HCT116 (cell line): ENCODE measurements around the gene PRR16. TPM values are rescaled to one million over a fixed set of nuclear protein-coding genes. Genes with fewer than 3 reads are reported as not detected.

ENCODE experiments used
- ATAC-seq: fragments of 200-7000 bp; cut with Tn5 transposase; 2 replicates; pipeline ENCODE4 v1.9.1; 2020; ENCODE audit warnings: mild to moderate bottlenecking, moderate library complexity
- BruUV-seq: library from RNA; stranded (reverse); fragments of 400-500 nt; replicated peaks from 2 replicates; lab custom pipeline; 2021; lab: Mats Ljungman, UMichigan
- CTCF ChIA-PET: fragments of 300-600 bp; sonication (Branson Sonifier 250); formaldehyde crosslinking; loops from one replicate; lab custom pipeline; 2021; ENCODE audit warnings: antibody characterized with exemption; lab: Charles Lee
- POLR2A ChIA-PET: fragments of 300-600, 350-600 bp; sonication (Branson Sonifier 250); formaldehyde crosslinking; loops from one replicate; lab custom pipeline; 2021; ENCODE audit warnings: antibody characterized with exemption; lab: Charles Lee
- RAD21 ChIA-PET, 2 experiments: fragments of 300-600 bp; sonication (Branson Sonifier 250); formaldehyde crosslinking; loops; one replicate each; lab custom pipeline; 2023; ENCODE audit warnings: low total read pairs in 2 of 2; ENCODE audit not compliant: uncharacterized antibody in 2 of 2, unreplicated experiment in 2 of 2, low non-redundant PET in 1 of 2; lab: Charles Lee
- DNase-seq: peaks from one replicate; pipeline ENCODE4 v3.0.0-alpha.2; 2010; ENCODE audit warnings: low read depth, low spot score
- H2AFZ ChIP-seq: fragments of 200-600 bp; shearing (Covaris generic), sonication (generic); 2 replicates; pipeline ENCODE4 v1.6.1; 2017; ENCODE audit warnings: low read depth, mixed run types, mixed read lengths, antibody characterized with exemption, low read length; ENCODE audit not compliant: poor library complexity, severe bottlenecking
- H3K27ac ChIP-seq: 2 replicates; pipeline ENCODE4 v1.5.1; 2012; ENCODE audit warnings: low read depth, low read length
- H3K27me3 ChIP-seq: fragments of 200-600 bp; sonication (generic); 2 replicates; pipeline ENCODE4 v1.6.1; 2016; ENCODE audit warnings: mixed run types, low read length, mixed read lengths; ENCODE audit not compliant: insufficient read depth
- H3K36me3 ChIP-seq, 2 experiments: fragments of 200-500 bp in 1 of 2; fragments of 200-600 bp in 1 of 2; sonication (Bioruptor generic) in 1 of 2; sonication (generic) in 1 of 2; 2 replicates each; pipeline versions ENCODE4 v1.5.1 to v1.6.1; 2014 to 2016; ENCODE audit warnings: low read length in 2 of 2, inconsistent platforms in 1 of 2, mixed read lengths in 1 of 2, mixed run types in 1 of 2; ENCODE audit not compliant: insufficient read depth in 2 of 2, control insufficient read depth in 1 of 2
- H3K4me1 ChIP-seq, 2 experiments: fragments of 200-600 bp in 1 of 2; sonication (generic) in 1 of 2; 2 replicates each; pipeline versions ENCODE4 v1.5.1 to v1.6.1; 2012 to 2017; ENCODE audit warnings: low read length in 2 of 2, inconsistent platforms in 1 of 2, mild to moderate bottlenecking in 1 of 2, mixed read lengths in 1 of 2, mixed run types in 1 of 2, moderate library complexity in 1 of 2; ENCODE audit not compliant: insufficient read depth in 2 of 2, control insufficient read depth in 1 of 2
- H3K4me2 ChIP-seq: fragments of 200-600 bp; sonication (generic); 2 replicates; pipeline ENCODE4 v1.6.1; 2017; ENCODE audit warnings: mixed run types, low read length, mixed read lengths
- H3K4me3 ChIP-seq, 2 experiments: fragments of 200-600 bp in 1 of 2; sonication (generic) in 1 of 2; replicated peaks in 1 of 2; 2 replicates each; pipeline ENCODE4 v1.5.1; 2011 to 2016; ENCODE audit warnings: low read length in 2 of 2, control low read depth in 1 of 2, low read depth in 1 of 2, mild to moderate bottlenecking in 1 of 2, mixed read lengths in 1 of 2, mixed run types in 1 of 2
- H3K79me2 ChIP-seq: fragments of 200-600 bp; sonication (generic); 2 replicates; pipeline ENCODE4 v1.6.1; 2017; ENCODE audit warnings: mild to moderate bottlenecking, mixed run types, low read length, moderate library complexity, mixed read lengths; ENCODE audit not compliant: insufficient read depth
- H3K9ac ChIP-seq: fragments of 200-600 bp; sonication (generic); 2 replicates; pipeline ENCODE4 v1.6.1; 2016; ENCODE audit warnings: low read length, mixed read lengths
- H3K9me2 ChIP-seq: fragments of 200-600 bp; sonication (generic), shearing (Covaris generic); 2 replicates; pipeline ENCODE4 v1.6.1; 2017; ENCODE audit warnings: mixed run types, mild to moderate bottlenecking, moderate library complexity; ENCODE audit not compliant: insufficient read depth
- H3K9me3 ChIP-seq, 2 experiments: fragments of 200-500 bp in 1 of 2; fragments of 200-600 bp in 1 of 2; sonication (Bioruptor generic) in 1 of 2; sonication (generic) in 1 of 2; 2 replicates each; pipeline ENCODE4 v1.6.1; 2014 to 2017; ENCODE audit warnings: low read length in 2 of 2, mixed read lengths in 2 of 2, inconsistent platforms in 1 of 2, low read depth in 1 of 2, mild to moderate bottlenecking in 1 of 2, mixed run types in 1 of 2, moderate library complexity in 1 of 2; ENCODE audit not compliant: control insufficient read depth in 1 of 2, insufficient read depth in 1 of 2
- H4K20me1 ChIP-seq: fragments of 200-600 bp; sonication (generic), shearing (Covaris generic); 2 replicates; pipeline ENCODE4 v1.6.1; 2017; ENCODE audit warnings: mixed run types, mild to moderate bottlenecking, moderate library complexity; ENCODE audit not compliant: insufficient read depth
- ATF3 ChIP-seq: IDR thresholded peaks from 2 replicates; pipeline ENCODE4 v1.6.1; 2012
- CEBPB ChIP-seq: IDR thresholded peaks from 2 replicates; pipeline ENCODE4 v1.6.1; 2012; ENCODE audit warnings: low read depth
- CTCF ChIP-seq, 3 experiments: fragments of 200-600 bp in 1 of 3; sonication (generic) in 1 of 3; IDR thresholded peaks in 2 of 3; conservative IDR thresholded peaks in 1 of 3; 2 replicates each; pipeline ENCODE4 v1.5.1; 2012 to 2017; ENCODE audit warnings: low read depth in 2 of 3, low read length in 2 of 3, antibody characterized with exemption in 1 of 3, borderline replicate concordance in 1 of 3, control low read depth in 1 of 3, mild to moderate bottlenecking in 1 of 3, mixed read lengths in 1 of 3, mixed run types in 1 of 3, moderate library complexity in 1 of 3; ENCODE audit not compliant: insufficient read depth in 1 of 3
- EGR1 ChIP-seq: IDR thresholded peaks from 2 replicates; pipeline ENCODE4 v1.6.1; 2012; ENCODE audit warnings: low read depth
- ELF1 ChIP-seq: IDR thresholded peaks from 2 replicates; pipeline ENCODE4 v1.6.1; 2012; ENCODE audit warnings: low read depth, borderline replicate concordance
- EZH2phosphoT487 ChIP-seq: fragments of 200-600 bp; IDR thresholded peaks from 2 replicates; pipeline ENCODE4 v1.6.1; 2018; ENCODE audit warnings: antibody characterized with exemption, borderline replicate concordance
- MAX ChIP-seq: IDR thresholded peaks from 2 replicates; pipeline ENCODE4 v1.6.1; 2012
- POLR2AphosphoS5 ChIP-seq: IDR thresholded peaks from 2 replicates; pipeline ENCODE4 v1.6.1; 2011; ENCODE audit warnings: mild to moderate bottlenecking, low read depth, low read length, moderate library complexity
- RAD21 ChIP-seq: IDR thresholded peaks from 2 replicates; pipeline ENCODE4 v1.6.1; 2012; ENCODE audit warnings: low read depth, mild to moderate bottlenecking
- REST ChIP-seq: IDR thresholded peaks from 2 replicates; pipeline ENCODE4 v1.6.1; 2012; ENCODE audit warnings: low read depth
- SIN3A ChIP-seq: IDR thresholded peaks from 2 replicates; pipeline ENCODE4 v1.6.1; 2012; ENCODE audit warnings: low read depth
- SP1 ChIP-seq: IDR thresholded peaks from 2 replicates; pipeline ENCODE4 v1.6.1; 2012; ENCODE audit warnings: low read depth
- TCF7L2 ChIP-seq: IDR thresholded peaks from 2 replicates; pipeline ENCODE4 v1.7.0; 2011; ENCODE audit warnings: borderline replicate concordance, inconsistent platforms; ENCODE audit not compliant: insufficient read depth, insufficient read length; ENCODE audit errors: extremely low read depth
- ZBTB33 ChIP-seq: IDR thresholded peaks from 2 replicates; pipeline ENCODE4 v1.6.1; 2011; ENCODE audit warnings: mild to moderate bottlenecking, low read length, moderate library complexity; ENCODE audit not compliant: insufficient replicate concordance; ENCODE audit errors: extremely low read depth
- ZFX ChIP-seq: fragments of 450-650 bp; IDR thresholded peaks from 2 replicates; pipeline ENCODE4 v1.6.1; 2017
- intact Hi-C: fragments of 100-400 bp; cut with micrococcal nuclease; formaldehyde crosslinking; loops from 2 replicates; pipeline ENCODE4 v1.10.0; 2022
- total RNA-seq: library from RNA; stranded (reverse); gene quantifications from one replicate; pipeline ENCODE4 v1.2.1, GENCODE V29; 2021; ENCODE audit not compliant: unreplicated experiment

PRR16 gene
- total RNA-seq, 1 experiment from 2014 or later: 0.42 TPM

- TF ChIP-seq ZBTB33 (no peak), CTCF (IDR thresholded peaks at IDR 0.05 in 2 of 3, conservative IDR thresholded peaks at IDR 0.05 in 1 of 3; ENCODE audit: borderline replicate concordance in 1 of 3, insufficient read depth in 1 of 3, low read depth in 2 of 3, low read length in 2 of 3) (no peak)
Measured at GRCh38 chr5:120533581-120533980, 69.5 kb downstream of the PRR16 start (continued).

- Histone ChIP-seq H3K4me2 (no peak overlapping the region), H4K20me1 (no peaks in the 10 kb centered on the region), H3K9me3 (no peaks in the 10 kb centered on the region), H2AFZ (no peak overlapping the region), H3K4me3 (no peak overlapping the region), H3K79me2 (no peaks in the 10 kb centered on the region), H3K4me1 (peaks cover 0 to 6% of the 10 kb centered on the region in 2 experiments; a peak in 2 of 4 replicates), H3K36me3 (no peaks in the 10 kb centered on the region), H3K27ac (no peak overlapping the region), H3K9ac (no peak overlapping the region), H3K27me3 (no peaks in the 10 kb centered on the region), H3K9me2 (no peaks in the 10 kb centered on the region)
- ChIA-PET RAD21 (no interaction called here), POLR2A (no interaction called here), CTCF (no interaction called here)
- DNase-seq (no peak), ATAC-seq (no peak)
- no TSS peak for BruUV-seq
- intact Hi-C loops: no loop called here
- TF ChIP-seq REST (no peak), ATF3 (no peak), ELF1 (no peak), EZH2phosphoT487 (no peak), SIN3A (no peak), POLR2AphosphoS5 (no peak), MAX (no peak), ZFX (no peak), SP1 (no peak), EGR1 (no peak), CEBPB (no peak), TCF7L2 (no peak), RAD21 (no peak)
Measured at GRCh38 chr5:120535900-120536299, 71.8 kb downstream of the PRR16 start.
